Prostate gland (tissue), 2 donors: ENCODE results near the gene IGF2BP1. TPM values are rescaled to one million over a fixed set of nuclear protein-coding genes. Genes with fewer than 3 reads are reported as not detected.

Source experiments
- DNase-seq: peaks from one replicate; pipeline ENCODE4 v3.0.0-alpha.2; 2019; ENCODE audit warnings: low spot score
- H3K27ac ChIP-seq, 2 donors: fragments of 200-600 bp; sonication (generic); 2 replicates each; pipeline ENCODE4 v1.5.1; 2017 to 2019
- H3K27me3 ChIP-seq: fragments of 200-600 bp; sonication (generic); replicated peaks from 2 replicates; pipeline ENCODE4 v1.5.1; 2019; ENCODE audit not compliant: insufficient read depth
- H3K36me3 ChIP-seq, 2 donors: fragments of 200-600 bp; sonication (generic); 1 replicate in 1 of 2; 2 replicates in 1 of 2; pipeline versions ENCODE4 v1.5.1 to v1.8.1; 2017 to 2019
- H3K4me1 ChIP-seq: fragments of 200-600 bp; sonication (generic); replicated peaks from 2 replicates; pipeline ENCODE4 v1.5.1; 2019
- H3K4me3 ChIP-seq, 2 donors: fragments of 200-600 bp; sonication (generic); 2 replicates each; pipeline ENCODE4 v1.5.1; 2017 to 2019
- H3K9me3 ChIP-seq: fragments of 200-600 bp; sonication (generic); 2 replicates; pipeline ENCODE4 v1.5.1; 2017
- POLR2A ChIP-seq: fragments of 450-650 bp; IDR thresholded peaks from one replicate; pipeline ENCODE4 v1.6.1; 2016; ENCODE audit warnings: antibody characterized with exemption, mild to moderate bottlenecking
- POLR2AphosphoS5 ChIP-seq: sonication (generic); formaldehyde crosslinking; IDR thresholded peaks from one replicate; pipeline ENCODE4 v1.6.1; 2017; ENCODE audit warnings: antibody characterized with exemption
- WGBS: methylation state at CpG from one replicate; pipeline ENCODE4 v1.1.5; 2018; 5-methylcytosine and 5-hydroxymethylcytosine counted together
- intact Hi-C: fragments of 100-400 bp; cut with DNase I; formaldehyde crosslinking; loops from one replicate; pipeline ENCODE4 v1.14.2; 2022
- small RNA-seq, 2 donors: library from RNA; depleted of rRNA; stranded (forward); fragments of <200 nt; gene quantifications; one replicate each; pipeline ENCODE3, GENCODE V24; 2016
- total RNA-seq, 2 donors: library from RNA; depleted of rRNA; stranded (reverse); fragments of >200 nt; gene quantifications; one replicate each; pipeline ENCODE4 v1.1.0, GENCODE V29; 2016
- TF ChIP-seq, protein P1 (sequence below), 4 experiments: fragments of 200-600 bp in 2 of 4; fragments of 450-650 bp in 2 of 4; sonication (generic) in 2 of 4; IDR thresholded peaks; 1 replicate in 3 of 4; 2 replicates in 1 of 4; pipeline ENCODE4 v1.5.1; 2016 to 2019; ENCODE audit warnings: antibody characterized with exemption in 4 of 4, mild to moderate bottlenecking in 2 of 4, moderate library complexity in 2 of 4

The IGF2BP1 gene
- total RNA-seq, 2 donors from 2014 or later = 10.9 TPM; not detected in 1

DNA sequence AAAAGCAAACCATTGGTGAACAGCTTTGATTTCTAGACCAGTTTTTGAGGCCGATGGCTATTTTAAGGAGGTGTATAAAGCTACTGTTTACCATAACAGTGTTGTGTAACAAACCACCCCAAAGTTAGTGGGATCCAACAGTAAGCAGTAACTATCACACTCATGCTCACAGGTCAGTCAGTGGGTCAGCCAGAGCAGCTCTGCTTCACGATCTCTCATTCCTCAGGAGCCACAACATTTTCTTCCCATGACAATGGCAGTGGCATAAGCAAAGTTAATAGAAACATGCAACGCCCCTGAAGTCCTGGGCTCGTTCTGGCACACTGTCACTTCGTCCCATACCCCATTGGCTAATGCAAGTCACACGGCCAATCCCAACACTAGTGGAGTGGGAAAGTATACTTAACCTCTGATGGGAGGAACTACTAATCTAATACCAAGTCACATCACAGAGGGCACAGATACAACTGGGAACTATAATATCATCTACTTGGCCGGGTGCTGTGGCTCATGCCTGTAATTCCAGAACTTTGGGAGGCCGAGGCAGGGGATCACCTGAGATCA lies 107.4 kb downstream of the IGF2BP1 start:
- H3K36me3 ChIP-seq = no peaks in the 10 kb centered on the region
- no peak for DNase-seq
- H3K4me1 ChIP-seq = peaks cover 6% of the 10 kb centered on the region
- no peak overlapping the region for H3K4me3 ChIP-seq
- no peak overlapping the region for H3K27ac ChIP-seq
- intact Hi-C loops = no loop called here
- H3K9me3 ChIP-seq = no peaks in the 10 kb centered on the region
- TF ChIP-seq POLR2AphosphoS5 = no peak
- TF ChIP-seq POLR2A = no peak
- TF ChIP-seq, protein P1, sequence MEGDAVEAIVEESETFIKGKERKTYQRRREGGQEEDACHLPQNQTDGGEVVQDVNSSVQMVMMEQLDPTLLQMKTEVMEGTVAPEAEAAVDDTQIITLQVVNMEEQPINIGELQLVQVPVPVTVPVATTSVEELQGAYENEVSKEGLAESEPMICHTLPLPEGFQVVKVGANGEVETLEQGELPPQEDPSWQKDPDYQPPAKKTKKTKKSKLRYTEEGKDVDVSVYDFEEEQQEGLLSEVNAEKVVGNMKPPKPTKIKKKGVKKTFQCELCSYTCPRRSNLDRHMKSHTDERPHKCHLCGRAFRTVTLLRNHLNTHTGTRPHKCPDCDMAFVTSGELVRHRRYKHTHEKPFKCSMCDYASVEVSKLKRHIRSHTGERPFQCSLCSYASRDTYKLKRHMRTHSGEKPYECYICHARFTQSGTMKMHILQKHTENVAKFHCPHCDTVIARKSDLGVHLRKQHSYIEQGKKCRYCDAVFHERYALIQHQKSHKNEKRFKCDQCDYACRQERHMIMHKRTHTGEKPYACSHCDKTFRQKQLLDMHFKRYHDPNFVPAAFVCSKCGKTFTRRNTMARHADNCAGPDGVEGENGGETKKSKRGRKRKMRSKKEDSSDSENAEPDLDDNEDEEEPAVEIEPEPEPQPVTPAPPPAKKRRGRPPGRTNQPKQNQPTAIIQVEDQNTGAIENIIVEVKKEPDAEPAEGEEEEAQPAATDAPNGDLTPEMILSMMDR (IDR thresholded peaks at IDR 0.05) = no peak
- 93% methylated on average over 8 of the region's 8 CpGs for WGBS
- H3K27me3 ChIP-seq = no peaks in the 10 kb centered on the region

Small RNAs within 50 kb of the gene (small RNA-seq; reads per million reads assigned to genes)
- gene RF00017 (0 reads per million in 2 donors), gene RF01210 (0 reads per million in 2 donors), gene RNU1-42P (0 reads per million in 2 donors), gene RNU6-826P (0 to 0.30 reads per million in 2 donors)

Other genes starting within 250 kb of the IGF2BP1 start
- gene TTLL6, start 180.2 kb upstream of the IGF2BP1 start, total RNA-seq = 1 to 10 TPM in 1 of 2 donors, under 1 TPM in 1; 0.23 to 4.0 TPM
- 10 to 100 TPM; 60.1 to 78.8 TPM for gene CALCOCO2, start 166.3 kb upstream of the IGF2BP1 start, total RNA-seq
- gene ATP5MC1, start 104.6 kb upstream of the IGF2BP1 start, total RNA-seq = 100 to 1,000 TPM in 1 of 2 donors, 10 to 100 TPM in 1; 65.0 to 165 TPM
- gene UBE2Z, start 89.0 kb upstream of the IGF2BP1 start, total RNA-seq = 10 to 100 TPM; 69.9 to 91.5 TPM
- 100 to 1,000 TPM in 1 of 2 donors, 10 to 100 TPM in 1; 71.2 to 111 TPM for gene SNF8, start 52.5 kb upstream of the IGF2BP1 start, total RNA-seq
- not detected for gene GIP, start 28.8 kb upstream of the IGF2BP1 start, total RNA-seq
- gene B4GALNT2, start 135.4 kb downstream of the IGF2BP1 start, total RNA-seq = not detected
- 1 to 10 TPM in 1 of 2 donors, not detected in 1; 3.1 TPM for gene GNGT2, start 213.2 kb downstream of the IGF2BP1 start, total RNA-seq
- gene ABI3, start 213.3 kb downstream of the IGF2BP1 start, total RNA-seq = 1 to 10 TPM; 3.0 to 9.0 TPM
- 1 to 10 TPM in 1 of 2 donors, under 1 TPM in 1; 0.55 to 6.3 TPM for gene PHOSPHO1, start 233.4 kb downstream of the IGF2BP1 start, total RNA-seq